Parathyroid adenoma (tissue), 2 donors: Measurements from ENCODE around the gene RRP36.

Source experiments
- H2AFZ ChIP-seq: fragments of 300-600 bp; sonication (generic); one replicate; pipeline ENCODE4 v1.7.0; 2017; ENCODE audit warnings: antibody characterized with exemption, mild to moderate bottlenecking
- H3K27ac ChIP-seq: fragments of 300-600 bp; sonication (generic); one replicate; pipeline ENCODE4 v1.7.0; 2017
- H3K27me3 ChIP-seq: fragments of 300-600 bp; sonication (generic); one replicate; pipeline ENCODE4 v1.7.0; 2017; ENCODE audit warnings: low read length; ENCODE audit not compliant: control insufficient read depth, insufficient read depth
- H3K36me3 ChIP-seq: fragments of 300-600 bp; sonication (generic); one replicate; pipeline ENCODE4 v1.7.0; 2017; ENCODE audit warnings: low read length; ENCODE audit not compliant: control insufficient read depth, insufficient read depth
- H3K4me1 ChIP-seq: fragments of 300-600 bp; sonication (generic); one replicate; pipeline ENCODE4 v1.7.0; 2017; ENCODE audit warnings: control low read depth
- H3K4me2 ChIP-seq: fragments of 300-600 bp; sonication (generic); one replicate; pipeline ENCODE4 v1.7.0; 2017; ENCODE audit warnings: low read length
- H3K4me3 ChIP-seq: fragments of 300-600 bp; sonication (generic); one replicate; pipeline ENCODE4 v1.7.0; 2017; ENCODE audit warnings: low read depth, low read length
- H3K79me2 ChIP-seq: fragments of 300-600 bp; sonication (generic); one replicate; pipeline ENCODE4 v1.7.0; 2017; ENCODE audit warnings: control low read depth
- H3K9ac ChIP-seq: fragments of 300-600 bp; sonication (generic); one replicate; pipeline ENCODE4 v1.7.0; 2017; ENCODE audit warnings: mild to moderate bottlenecking
- H3K9me3 ChIP-seq: fragments of 300-600 bp; sonication (generic); one replicate; pipeline ENCODE4 v1.7.0; 2017; ENCODE audit warnings: low read length; ENCODE audit not compliant: control insufficient read depth
- TF ChIP-seq, protein P1 (sequence below): fragments of 300-600 bp; sonication (generic); IDR thresholded peaks from one replicate; pipeline ENCODE4 v1.7.0; 2017; ENCODE audit warnings: antibody characterized with exemption, mild to moderate bottlenecking
- donor health status: primary hyperparathyroidism.

The RRP36 gene

DNA sequence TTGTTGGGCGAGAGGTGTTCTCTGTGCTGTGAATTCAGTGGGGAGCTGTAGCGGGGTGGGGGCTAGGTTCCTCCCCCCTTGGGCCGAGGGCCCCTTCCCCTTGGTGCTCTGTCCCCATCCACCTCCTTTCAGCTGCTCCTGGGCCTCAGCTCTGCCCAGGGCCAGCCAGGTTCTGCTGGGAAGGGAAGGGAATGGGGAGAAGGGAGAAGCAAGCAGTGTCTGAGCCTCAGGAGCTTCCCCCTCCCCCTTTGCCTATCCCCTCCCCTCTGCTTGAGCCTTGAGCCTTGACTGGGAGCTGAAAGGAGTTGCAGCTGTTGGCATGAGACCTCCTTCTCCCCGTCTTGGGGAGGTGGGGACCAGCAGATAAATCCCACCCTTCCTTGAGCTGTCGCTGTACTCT is 576 bp upstream of the RRP36 start:
- TF ChIP-seq, protein P1, sequence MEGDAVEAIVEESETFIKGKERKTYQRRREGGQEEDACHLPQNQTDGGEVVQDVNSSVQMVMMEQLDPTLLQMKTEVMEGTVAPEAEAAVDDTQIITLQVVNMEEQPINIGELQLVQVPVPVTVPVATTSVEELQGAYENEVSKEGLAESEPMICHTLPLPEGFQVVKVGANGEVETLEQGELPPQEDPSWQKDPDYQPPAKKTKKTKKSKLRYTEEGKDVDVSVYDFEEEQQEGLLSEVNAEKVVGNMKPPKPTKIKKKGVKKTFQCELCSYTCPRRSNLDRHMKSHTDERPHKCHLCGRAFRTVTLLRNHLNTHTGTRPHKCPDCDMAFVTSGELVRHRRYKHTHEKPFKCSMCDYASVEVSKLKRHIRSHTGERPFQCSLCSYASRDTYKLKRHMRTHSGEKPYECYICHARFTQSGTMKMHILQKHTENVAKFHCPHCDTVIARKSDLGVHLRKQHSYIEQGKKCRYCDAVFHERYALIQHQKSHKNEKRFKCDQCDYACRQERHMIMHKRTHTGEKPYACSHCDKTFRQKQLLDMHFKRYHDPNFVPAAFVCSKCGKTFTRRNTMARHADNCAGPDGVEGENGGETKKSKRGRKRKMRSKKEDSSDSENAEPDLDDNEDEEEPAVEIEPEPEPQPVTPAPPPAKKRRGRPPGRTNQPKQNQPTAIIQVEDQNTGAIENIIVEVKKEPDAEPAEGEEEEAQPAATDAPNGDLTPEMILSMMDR, result no peak
- Histone ChIP-seq H3K27me3 (no peaks in the 10 kb centered on the region), H3K4me3 (peak overlapping the region; percentile 63), H3K36me3 (no peaks in the 10 kb centered on the region), H3K27ac (peak overlapping the region; percentile 83), H3K9me3 (no peaks in the 10 kb centered on the region), H3K4me1 (peaks cover 22% of the 10 kb centered on the region), H2AFZ (peak overlapping the region; percentile 89), H3K4me2 (peak overlapping the region; percentile 94), H3K79me2 (peaks cover 16% of the 10 kb centered on the region), H3K9ac (peak overlapping the region; percentile 6)

DNA sequence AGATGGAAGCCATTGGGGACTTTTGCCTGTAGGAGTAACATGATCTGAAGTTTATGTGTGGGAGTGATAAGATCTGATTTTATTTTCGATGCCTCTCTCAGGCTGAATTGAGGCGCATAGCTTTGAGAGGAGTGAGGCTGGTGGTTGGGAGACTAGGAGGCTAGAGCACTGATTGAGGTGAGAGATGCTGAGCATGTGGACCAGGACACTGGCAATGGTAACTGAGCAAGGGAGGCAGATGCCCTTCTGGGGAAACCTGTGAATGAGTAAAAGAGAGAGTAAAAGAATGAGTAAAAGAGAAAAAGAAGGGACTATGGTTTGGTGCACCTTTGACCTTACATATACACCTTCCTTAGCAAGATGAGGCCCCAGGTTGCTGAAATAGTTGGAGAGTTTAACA is 3.0 kb downstream of the RRP36 start:
- H3K9ac ChIP-seq, result no peak overlapping the region
- H2AFZ ChIP-seq, result no peak overlapping the region
- no peaks in the 10 kb centered on the region for H3K36me3 ChIP-seq
- H3K9me3 ChIP-seq, result no peaks in the 10 kb centered on the region
- no peaks in the 10 kb centered on the region for H3K79me2 ChIP-seq
- TF ChIP-seq, protein P1, result no peak
- H3K27me3 ChIP-seq, result no peaks in the 10 kb centered on the region
- no peak overlapping the region for H3K4me3 ChIP-seq
- H3K27ac ChIP-seq, result no peak overlapping the region
- no peak overlapping the region for H3K4me2 ChIP-seq
- H3K4me1 ChIP-seq, result peaks cover 11% of the 10 kb centered on the region

DNA sequence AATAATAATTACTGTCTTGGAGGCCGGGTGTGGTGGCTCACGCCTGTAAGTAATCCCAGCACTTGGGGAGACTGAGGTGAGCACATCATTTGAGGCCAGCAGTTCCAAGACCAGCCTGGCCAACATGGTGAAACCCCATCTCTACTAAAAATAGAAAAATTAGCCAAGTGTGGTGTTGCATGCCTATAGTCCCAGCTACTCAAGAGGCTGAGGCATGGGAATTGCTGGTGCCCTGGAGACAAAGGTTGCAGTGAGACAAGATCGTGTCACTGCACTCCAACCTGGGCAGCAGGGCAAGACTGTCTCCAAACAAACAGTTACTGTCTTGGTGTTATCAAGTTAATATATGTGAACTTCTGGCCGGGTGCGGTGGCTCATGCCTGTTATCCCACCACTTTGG is 4.9 kb downstream of the RRP36 start:
- Histone ChIP-seq H3K36me3 (no peaks in the 10 kb centered on the region), H3K79me2 (no peaks in the 10 kb centered on the region), H3K4me3 (no peak overlapping the region), H3K4me1 (peaks cover 6% of the 10 kb centered on the region), H3K9me3 (no peaks in the 10 kb centered on the region), H3K9ac (no peak overlapping the region), H3K27ac (no peak overlapping the region), H3K27me3 (no peaks in the 10 kb centered on the region), H3K4me2 (no peak overlapping the region), H2AFZ (no peak overlapping the region)
- TF ChIP-seq, protein P1, result no peak

DNA sequence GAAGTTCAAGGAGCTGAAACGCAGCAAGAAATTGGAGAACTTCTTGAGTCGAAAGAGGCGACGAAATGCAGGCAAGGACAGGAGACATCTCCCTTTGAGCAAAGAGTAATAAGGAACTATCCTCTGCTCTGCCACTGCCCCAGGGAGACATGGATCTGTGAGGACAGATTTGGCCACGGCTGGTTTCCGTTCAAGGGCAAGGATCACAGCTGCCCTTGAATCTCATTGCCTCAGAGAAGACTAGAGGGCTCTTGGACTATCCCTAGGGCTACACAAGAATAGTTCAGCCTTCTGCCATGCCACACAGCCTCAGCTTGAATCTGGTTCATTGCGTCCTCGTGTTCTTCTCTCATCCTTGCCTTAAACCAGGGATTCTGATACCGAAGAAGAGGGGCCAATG is 7.7 kb downstream of the RRP36 start:
- Histone ChIP-seq H3K4me1 (peaks cover 3% of the 10 kb centered on the region), H3K9ac (no peak overlapping the region), H3K27me3 (no peaks in the 10 kb centered on the region), H3K4me3 (no peak overlapping the region), H3K9me3 (no peaks in the 10 kb centered on the region), H3K79me2 (no peaks in the 10 kb centered on the region), H3K36me3 (no peaks in the 10 kb centered on the region), H3K27ac (no peak overlapping the region), H2AFZ (no peak overlapping the region), H3K4me2 (no peak overlapping the region)
- TF ChIP-seq, protein P1, result no peak

DNA sequence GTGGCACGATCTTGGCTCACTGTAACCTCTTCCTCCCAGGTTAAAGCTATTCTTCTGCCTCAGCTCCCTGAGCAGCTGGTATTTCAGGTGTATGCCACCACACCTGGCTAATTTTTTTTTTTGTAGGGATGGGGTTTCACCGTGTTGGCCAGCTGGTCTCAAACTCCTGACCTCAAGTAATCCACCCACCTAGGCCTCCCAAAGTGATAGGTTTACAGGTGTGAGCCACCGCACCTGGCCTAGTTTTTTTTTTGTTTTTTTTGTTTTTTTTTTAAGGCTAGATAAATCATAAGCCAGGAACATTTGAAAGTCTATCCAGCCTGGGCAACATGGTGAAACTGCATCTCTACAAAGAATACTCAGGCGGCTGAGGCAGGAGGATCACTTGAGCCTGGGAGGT is 10.9 kb downstream of the RRP36 start:
- Histone ChIP-seq H3K4me3 (no peak overlapping the region), H3K79me2 (no peaks in the 10 kb centered on the region), H3K9me3 (no peaks in the 10 kb centered on the region), H3K4me2 (no peak overlapping the region), H3K36me3 (no peaks in the 10 kb centered on the region), H2AFZ (no peak overlapping the region), H3K27me3 (no peaks in the 10 kb centered on the region), H3K4me1 (no peaks in the 10 kb centered on the region), H3K9ac (no peak overlapping the region), H3K27ac (no peak overlapping the region)
- TF ChIP-seq, protein P1, result no peak
